SK-N-MC (cell line): ENCODE results near the gene PLK5.

Experiments used
- DNase-seq: peaks from one replicate; pipeline ENCODE4 v3.0.0-alpha.2; 2011; ENCODE audit warnings: low read depth, low spot score
- H3K27ac ChIP-seq: fragments of 200-600 bp; sonication (generic); 2 replicates; pipeline ENCODE4 v1.5.1; 2016; ENCODE audit warnings: mixed run types
- H3K36me3 ChIP-seq: fragments of 200-600 bp; sonication (generic); 2 replicates; pipeline ENCODE4 v1.6.1; 2017; ENCODE audit warnings: antibody characterized with exemption, low read length, mixed read lengths; ENCODE audit not compliant: insufficient read depth
- H3K4me3 ChIP-seq: fragments of 200-600 bp; sonication (generic); 2 replicates; pipeline ENCODE4 v1.5.1; 2016
- H3K9ac ChIP-seq: fragments of 200-600 bp; sonication (generic); 2 replicates; pipeline ENCODE4 v1.8.0; 2017; ENCODE audit warnings: mixed run types, mixed read lengths; ENCODE audit not compliant: insufficient read length
- H3K9me3 ChIP-seq: fragments of 200-600 bp; sonication (generic); 2 replicates; pipeline ENCODE4 v1.6.1; 2017; ENCODE audit warnings: low read depth, mild to moderate bottlenecking, antibody characterized with exemption, low read length, moderate library complexity, mixed read lengths
- EZH2 ChIP-seq: fragments of 200-600 bp; sonication (generic); IDR thresholded peaks from one replicate; pipeline ENCODE4 v1.6.1; 2017; ENCODE audit warnings: antibody characterized with exemption
- FOXP2 ChIP-seq: optimal IDR thresholded peaks from 2 replicates; pipeline ENCODE3; 2011; ENCODE audit warnings: mild to moderate bottlenecking, moderate library complexity; ENCODE audit not compliant: insufficient read depth; ENCODE audit errors: extremely low read length, control extremely low read depth
- POLR2AphosphoS5 ChIP-seq: IDR thresholded peaks from 2 replicates; pipeline ENCODE4 v1.6.1; 2012; ENCODE audit warnings: mild to moderate bottlenecking, low read depth, low read length, borderline replicate concordance

PLK5 gene

DNA sequence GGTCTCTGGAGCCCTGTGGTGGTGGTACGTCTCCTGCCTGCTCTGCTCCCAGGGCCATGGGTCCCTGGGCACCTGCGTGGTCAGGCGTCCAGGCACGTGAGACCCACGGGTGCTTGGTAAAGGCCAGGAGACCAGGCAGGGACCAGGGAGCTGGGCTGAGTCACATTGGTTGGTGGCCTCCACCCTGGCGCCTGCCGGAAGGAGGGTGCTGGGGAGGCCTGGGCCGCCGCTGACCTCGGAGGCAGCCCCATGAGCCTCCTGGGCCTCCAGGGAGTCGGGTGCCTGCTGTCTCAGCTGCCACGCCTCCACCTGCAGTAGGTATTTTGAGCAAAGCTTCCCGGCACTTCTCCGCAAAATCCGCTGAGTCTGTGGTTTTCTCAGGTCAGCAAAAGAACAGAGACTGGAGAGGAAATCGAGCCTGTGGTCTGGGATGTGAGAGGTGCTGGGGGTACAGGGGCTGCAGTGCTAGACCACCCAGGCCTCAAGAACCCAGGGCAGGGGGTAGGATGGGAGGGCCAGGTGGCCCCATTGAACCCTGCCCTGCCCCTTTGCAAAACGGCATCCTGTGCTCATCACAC, 3.6 kb upstream of the PLK5 start:
- Histone ChIP-seq H3K4me3 (no peak overlapping the region), H3K27ac (no peak overlapping the region), H3K9me3 (no peaks in the 10 kb centered on the region), H3K36me3 (no peaks in the 10 kb centered on the region), H3K9ac (no peak overlapping the region)
- DNase-seq: no peak
- TF ChIP-seq POLR2AphosphoS5: no peak
- TF ChIP-seq EZH2: no peak
- TF ChIP-seq FOXP2: no peak

DNA sequence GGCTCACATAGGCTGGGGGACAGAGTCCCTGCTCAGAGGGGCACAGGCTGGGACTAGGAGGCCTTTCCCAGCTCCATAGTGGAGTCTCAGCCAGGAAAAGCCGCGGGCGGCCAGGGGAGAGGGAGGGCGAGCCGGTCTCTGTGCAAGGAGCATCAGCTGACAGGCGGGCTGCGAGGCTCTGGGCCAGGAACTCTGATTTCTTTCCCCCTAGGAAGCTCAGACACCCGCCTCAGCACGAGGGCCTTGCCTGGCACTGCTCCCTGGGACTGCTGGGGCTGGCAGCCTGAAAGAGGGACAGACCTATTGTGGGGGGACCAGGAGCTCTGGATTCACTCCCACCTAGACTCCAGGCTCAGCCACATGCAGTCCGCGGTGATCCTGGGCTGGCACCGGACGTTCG, 2.2 kb upstream of the PLK5 start:
- no peak for TF ChIP-seq EZH2
- no peak for TF ChIP-seq POLR2AphosphoS5
- TF ChIP-seq FOXP2: no peak
- Histone ChIP-seq H3K9me3 (no peaks in the 10 kb centered on the region), H3K27ac (no peak overlapping the region), H3K9ac (no peak overlapping the region), H3K4me3 (no peak overlapping the region), H3K36me3 (no peaks in the 10 kb centered on the region)
- no peak for DNase-seq

DNA sequence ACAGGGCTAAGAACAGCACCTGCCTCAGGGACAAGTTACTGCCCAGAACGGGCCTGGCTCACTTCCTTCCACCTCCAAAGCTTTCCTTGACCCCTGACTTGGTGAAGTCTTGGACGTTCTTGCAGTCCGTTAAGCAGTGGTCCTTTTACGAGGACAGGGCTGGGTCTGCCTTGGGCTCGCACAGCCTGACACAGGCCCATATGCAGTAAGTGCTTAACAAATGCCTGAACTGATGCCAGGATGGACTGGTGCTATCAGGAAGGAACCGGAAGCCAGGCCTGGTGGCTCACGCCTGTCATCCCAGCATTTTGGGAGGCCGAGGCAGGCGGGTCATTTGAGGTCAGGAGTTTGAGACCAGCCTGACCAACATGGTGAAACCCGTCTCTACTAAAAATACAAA, 1.8 kb upstream of the PLK5 start:
- no peak for TF ChIP-seq FOXP2
- no peak for TF ChIP-seq EZH2
- Histone ChIP-seq H3K4me3 (no peak overlapping the region), H3K9ac (no peak overlapping the region), H3K36me3 (no peaks in the 10 kb centered on the region), H3K27ac (no peak overlapping the region), H3K9me3 (no peaks in the 10 kb centered on the region)
- DNase-seq: no peak

DNA sequence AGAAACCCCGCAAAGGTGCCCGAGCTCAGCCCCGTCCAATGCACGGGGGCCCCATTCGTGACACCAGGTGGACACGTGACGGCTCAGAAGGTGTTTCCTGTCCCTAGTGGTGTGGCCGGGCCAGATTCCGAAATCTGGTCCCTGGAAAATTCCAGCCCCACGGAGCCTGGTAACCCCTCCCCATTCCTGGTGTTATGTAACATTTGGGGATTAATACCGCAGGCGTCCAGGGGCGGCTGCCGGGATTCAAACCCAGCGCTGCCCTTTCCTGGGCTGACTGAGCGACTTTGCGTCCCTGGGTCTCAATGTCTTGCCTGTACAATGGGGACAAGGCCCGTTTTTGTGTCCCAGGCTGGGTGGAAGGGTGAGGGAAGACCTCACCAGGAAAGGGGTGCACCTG, 1.0 kb upstream of the PLK5 start:
- H3K27ac ChIP-seq: no peak overlapping the region
- no peak overlapping the region for H3K4me3 ChIP-seq
- H3K9me3 ChIP-seq: no peaks in the 10 kb centered on the region
- H3K36me3 ChIP-seq: no peaks in the 10 kb centered on the region
- TF ChIP-seq FOXP2 (no peak), POLR2AphosphoS5 (no peak), EZH2 (no peak)
- no peak overlapping the region for H3K9ac ChIP-seq
- DNase-seq: no peak

DNA sequence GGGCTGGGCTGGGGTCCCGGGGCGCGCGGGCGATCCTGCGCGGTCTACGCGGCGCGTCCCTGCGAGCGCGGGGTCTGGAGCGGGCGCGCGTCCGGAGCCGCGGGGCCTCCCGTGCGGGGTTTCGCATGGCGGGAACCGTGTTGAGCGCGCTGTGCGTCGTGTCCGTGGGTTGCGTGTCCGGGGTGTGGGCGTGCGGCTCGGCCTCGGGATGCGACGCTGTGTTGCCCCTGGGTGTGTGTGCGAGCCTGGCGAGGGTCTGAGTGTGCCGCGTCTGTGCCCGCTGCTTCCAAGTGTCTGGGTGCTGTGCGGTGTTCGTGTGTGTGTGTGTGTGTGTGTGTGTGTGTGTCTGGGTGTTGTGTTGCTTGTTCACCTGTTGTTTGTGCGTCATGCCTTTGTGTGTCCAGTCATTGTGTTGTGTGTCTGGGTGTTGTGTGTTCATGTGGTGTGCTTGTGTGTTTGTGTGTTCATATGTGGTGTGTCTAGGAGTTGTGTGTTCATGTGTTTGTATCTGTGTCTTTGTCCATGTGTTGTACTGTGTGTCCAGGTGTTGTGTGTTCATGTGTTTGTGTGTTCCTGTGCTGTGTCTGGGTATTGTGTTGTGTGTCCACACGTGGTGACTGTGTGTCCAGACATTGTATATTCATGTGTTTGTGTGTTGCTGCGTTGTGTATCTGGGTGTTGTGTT, 552 bp downstream of the PLK5 start:
- no peak for DNase-seq
- no peak for TF ChIP-seq FOXP2
- no peak overlapping the region for H3K9ac ChIP-seq
- H3K4me3 ChIP-seq: no peak overlapping the region
- H3K36me3 ChIP-seq: no peaks in the 10 kb centered on the region
- H3K9me3 ChIP-seq: no peaks in the 10 kb centered on the region
- no peak overlapping the region for H3K27ac ChIP-seq

DNA sequence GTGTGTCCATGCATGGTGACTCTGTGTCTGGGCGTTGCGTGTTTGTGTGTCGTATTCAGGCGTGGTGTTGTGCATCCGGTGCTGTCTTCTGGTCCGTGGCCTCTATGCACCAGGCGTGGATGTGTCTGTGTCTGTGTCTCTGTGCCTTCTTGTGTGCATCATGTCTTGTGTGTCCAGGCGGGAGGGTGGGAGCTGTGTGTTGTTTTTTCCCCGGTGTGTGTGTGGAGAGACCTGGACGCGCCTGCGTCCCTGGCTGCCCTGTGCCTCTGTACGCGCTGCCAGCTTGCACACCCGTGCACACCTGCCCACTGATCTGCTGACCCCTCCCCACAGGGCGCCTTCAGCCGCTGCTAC, 1.1 kb downstream of the PLK5 start:
- Histone ChIP-seq H3K4me3 (no peak overlapping the region), H3K27ac (no peak overlapping the region), H3K9me3 (no peaks in the 10 kb centered on the region), H3K9ac (no peak overlapping the region), H3K36me3 (no peaks in the 10 kb centered on the region)
- DNase-seq: no peak
- no peak for TF ChIP-seq EZH2
- TF ChIP-seq POLR2AphosphoS5: no peak
- no peak for TF ChIP-seq FOXP2

DNA sequence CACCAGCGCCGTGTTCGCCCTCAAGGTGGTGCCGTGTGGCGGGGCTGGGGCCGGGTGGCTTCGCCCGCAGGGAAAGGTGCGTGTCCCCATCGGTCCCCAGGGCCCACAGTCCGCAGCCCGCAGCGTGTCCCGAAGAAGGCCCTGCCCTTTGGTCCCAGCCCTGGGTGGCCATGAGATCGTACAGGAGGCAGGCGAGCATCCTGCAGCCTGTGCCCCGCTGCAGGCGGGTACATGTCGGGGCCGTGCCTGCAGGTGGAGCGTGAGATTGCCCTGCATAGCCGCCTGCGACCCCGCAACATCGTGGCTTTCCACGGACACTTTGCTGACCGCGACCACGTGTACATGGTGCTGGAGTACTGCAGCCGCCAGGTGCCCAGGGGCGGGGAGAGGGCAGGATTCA, 1.5 kb downstream of the PLK5 start:
- DNase-seq: no peak
- TF ChIP-seq POLR2AphosphoS5 (no peak), EZH2 (no peak), FOXP2 (no peak)

DNA sequence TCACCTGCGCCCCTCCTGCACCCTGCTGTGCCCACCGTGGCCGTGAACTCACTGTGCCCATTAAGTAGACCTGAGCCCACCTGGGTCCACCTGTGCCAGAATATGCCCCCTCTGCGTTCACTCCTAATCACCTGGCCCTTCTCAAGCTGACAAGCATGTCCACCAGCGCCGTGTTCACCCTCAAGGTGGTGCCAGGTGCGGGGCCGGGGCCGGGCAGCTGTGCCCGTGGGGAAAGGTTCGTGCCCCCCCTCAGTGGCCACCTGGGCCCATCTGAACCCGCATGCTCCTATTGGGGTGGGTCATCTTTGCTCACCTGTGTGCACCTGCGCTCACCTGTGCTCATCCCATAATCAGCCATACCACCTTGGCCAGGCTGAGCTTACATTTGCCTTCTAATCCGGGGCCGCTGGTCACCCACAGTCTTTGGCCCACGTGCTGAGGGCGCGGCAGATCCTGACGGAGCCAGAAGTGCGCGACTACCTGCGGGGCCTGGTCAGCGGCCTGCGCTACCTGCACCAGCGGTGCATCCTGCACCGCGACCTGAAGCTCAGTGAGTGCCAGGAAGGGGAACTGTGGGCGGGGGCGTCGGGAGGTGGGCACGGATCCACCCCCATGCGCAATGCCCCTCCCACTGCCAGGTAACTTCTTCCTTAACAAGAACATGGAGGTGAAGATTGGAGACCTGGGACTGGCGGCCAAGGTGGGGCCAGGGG, 2.3 kb downstream of the PLK5 start:
- H3K9ac ChIP-seq: no peak overlapping the region
- no peaks in the 10 kb centered on the region for H3K9me3 ChIP-seq
- H3K27ac ChIP-seq: no peak overlapping the region
- no peaks in the 10 kb centered on the region for H3K36me3 ChIP-seq
- TF ChIP-seq POLR2AphosphoS5 (no peak), EZH2 (no peak), FOXP2 (no peak)
- DNase-seq: no peak
- H3K4me3 ChIP-seq: no peak overlapping the region

More for the DNA sequence above, 1.5 kb downstream of the PLK5 start:
- no peaks in the 10 kb centered on the region for H3K36me3 ChIP-seq
- no peak overlapping the region for H3K27ac ChIP-seq
- no peaks in the 10 kb centered on the region for H3K9me3 ChIP-seq
- H3K9ac ChIP-seq: no peak overlapping the region
- H3K4me3 ChIP-seq: no peak overlapping the region

DNA sequence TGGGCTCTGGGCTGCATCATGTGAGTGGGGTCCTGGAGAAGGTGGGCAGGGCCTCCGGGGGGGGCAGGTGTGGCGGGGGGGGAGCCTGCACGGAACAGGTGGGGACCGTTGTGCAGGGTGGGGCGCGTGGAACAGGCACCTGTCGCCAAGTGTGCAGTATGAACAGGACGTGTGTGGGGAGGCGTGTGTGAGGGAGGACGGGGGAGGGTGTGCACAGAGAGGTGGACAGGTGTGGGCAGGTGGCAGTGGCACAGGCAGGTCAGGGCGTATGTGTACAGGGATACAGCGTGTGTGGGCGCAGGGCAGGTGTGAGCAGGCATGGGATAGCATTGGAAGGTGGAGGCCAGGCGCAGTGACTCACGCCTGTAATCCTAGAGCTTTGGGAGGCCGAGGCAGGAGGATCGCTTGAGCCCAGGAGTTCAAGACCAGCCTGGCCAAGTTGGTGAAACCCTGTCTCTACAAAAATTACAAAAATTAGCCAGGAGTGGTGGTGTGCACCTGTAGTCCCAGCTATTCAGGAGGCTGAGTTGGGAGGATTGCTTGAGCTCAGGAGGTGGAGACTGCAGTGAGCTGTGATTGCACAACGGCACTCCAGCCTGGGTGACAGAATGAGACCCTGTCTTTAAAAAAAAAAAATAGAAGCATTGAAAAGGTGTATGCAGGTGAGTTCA, 3.2 kb downstream of the PLK5 start:
- TF ChIP-seq FOXP2: no peak
- TF ChIP-seq POLR2AphosphoS5: no peak
- no peak for TF ChIP-seq EZH2
- Histone ChIP-seq H3K9me3 (no peaks in the 10 kb centered on the region), H3K36me3 (no peaks in the 10 kb centered on the region), H3K4me3 (no peak overlapping the region), H3K27ac (no peak overlapping the region), H3K9ac (no peak overlapping the region)
- no peak for DNase-seq
